Epithelial cell of prostate (primary cell): ENCODE measurements around the gene IGSF3.

ENCODE experiments used
- DNase-seq: peaks from one replicate; pipeline ENCODE4 v3.0.0-alpha.2; 2011; ENCODE audit warnings: low read depth, low spot score
- H3K27ac ChIP-seq: fragments of 450-650 bp; 2 replicates; pipeline ENCODE4 v1.5.1; 2017; ENCODE audit warnings: mild to moderate bottlenecking

Gene IGSF3

DNA sequence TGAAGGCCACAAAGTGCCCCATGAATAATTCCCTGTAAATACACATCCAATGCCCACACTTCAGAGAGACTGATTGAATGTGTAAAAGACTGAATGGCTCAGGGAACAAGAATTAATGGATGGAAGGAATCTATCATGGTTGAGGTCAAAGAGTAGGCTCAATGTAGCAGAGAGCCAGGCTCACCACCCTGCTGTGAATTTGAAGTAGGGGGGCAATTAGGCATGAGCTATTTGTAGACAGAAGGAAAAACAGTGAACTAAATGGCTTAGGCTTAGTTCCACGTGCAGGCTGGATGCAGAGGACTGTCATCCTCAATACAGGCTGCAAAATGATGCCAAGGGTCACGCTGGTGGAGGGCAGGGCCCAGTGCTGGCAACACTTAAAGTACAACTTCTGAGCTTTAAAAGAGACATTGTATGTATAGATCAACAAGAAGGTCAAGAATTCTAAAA, 22.9 kb upstream of the IGSF3 start:
- no peak overlapping the region for H3K27ac ChIP-seq

DNA sequence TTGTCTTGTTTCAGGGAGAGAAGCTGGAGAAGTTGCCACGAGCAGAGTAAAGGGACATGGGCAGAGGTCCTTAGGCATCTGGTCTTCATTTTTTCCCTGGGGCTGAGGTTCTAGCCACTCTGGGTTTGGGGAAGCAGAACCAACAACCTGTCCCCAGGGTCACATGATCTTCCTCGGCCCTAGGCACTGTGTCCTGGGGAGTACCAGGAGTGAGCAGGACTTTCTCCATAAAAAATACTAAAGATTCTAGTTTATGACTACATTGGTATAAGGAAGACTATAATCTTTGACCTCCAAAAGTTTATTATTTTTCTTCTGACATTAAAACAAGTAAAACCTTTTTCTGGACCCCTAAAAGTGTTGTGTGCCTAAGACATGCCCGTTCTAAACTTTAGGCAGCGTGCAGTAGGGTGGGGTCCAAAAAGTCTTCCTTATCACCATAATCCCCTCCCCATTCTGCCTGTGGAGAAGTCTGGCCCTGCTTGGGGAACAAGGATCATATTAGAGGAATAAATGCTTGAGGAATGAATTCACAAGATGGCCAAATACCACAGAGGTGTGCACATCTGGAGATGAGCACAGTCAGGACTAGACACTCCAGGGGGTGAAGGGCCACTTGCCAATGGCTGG, 19.3 kb upstream of the IGSF3 start:
- peak overlapping the region; percentile 54 for H3K27ac ChIP-seq
- DNase-seq, result no peak

More for the DNA sequence above, 22.9 kb upstream of the IGSF3 start:
- no peak for DNase-seq

DNA sequence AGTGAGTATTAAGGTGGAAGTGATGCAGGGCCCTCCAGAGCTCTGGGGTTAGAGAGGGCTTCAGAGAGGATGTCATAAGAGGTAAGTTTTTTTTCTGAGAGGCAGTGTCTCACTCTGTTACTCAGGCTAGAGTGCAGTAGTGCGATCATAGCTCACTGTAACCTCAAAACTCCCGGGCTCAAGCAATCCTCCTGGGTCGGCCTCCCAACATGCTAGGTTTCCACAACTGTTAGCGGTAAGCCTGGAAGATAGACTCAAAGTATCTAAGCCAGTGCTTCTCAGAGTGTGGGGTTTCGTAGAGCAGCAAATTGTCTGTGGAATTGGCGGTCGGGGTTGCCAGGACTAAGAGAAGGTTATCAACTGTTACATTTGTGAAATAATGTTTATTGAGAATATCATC, 18.6 kb upstream of the IGSF3 start:
- DNase-seq, result no peak
- no peak overlapping the region for H3K27ac ChIP-seq

GRCh38 chr1:116684575-116684974, 17.0 kb upstream of the IGSF3 start:
- no peak overlapping the region for H3K27ac ChIP-seq
- no peak for DNase-seq

- peak; percentile 29 for DNase-seq
- peak overlapping the region; percentile 62 for H3K27ac ChIP-seq
These were observed 15.2 kb upstream of the IGSF3 start for GRCh38 chr1:116682641-116683221.

DNA sequence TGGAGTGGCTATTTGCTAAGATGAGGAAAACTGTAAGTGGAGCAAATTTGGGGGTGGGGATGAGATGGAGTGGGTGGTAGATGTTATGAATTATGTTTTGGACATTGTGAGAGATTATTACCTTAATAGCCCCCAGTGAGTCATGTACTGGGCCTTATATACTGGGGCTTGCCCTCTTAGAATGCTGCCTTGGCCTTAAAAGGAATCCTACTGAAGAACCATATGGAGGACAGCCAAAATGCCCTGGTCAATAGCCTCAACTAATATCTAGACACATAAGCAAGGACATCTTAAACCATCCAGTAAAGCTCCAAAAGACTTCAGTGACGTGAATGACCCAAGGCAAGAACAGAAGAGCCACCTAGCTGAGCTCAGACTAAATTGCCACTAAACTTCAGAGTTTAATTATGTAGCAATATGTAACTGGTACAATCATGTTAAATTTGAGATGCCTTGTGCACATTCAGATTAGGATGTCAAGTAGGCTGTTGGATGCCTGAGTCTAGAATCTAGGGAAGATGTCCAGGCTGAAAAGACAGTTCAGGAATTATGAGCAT, 13.9 kb upstream of the IGSF3 start:
- peak overlapping the region; percentile 62 for H3K27ac ChIP-seq
- DNase-seq, result no peak

- DNase-seq, result peak; percentile 44
- H3K27ac ChIP-seq, result peak overlapping the region; percentile 62
These were observed 13.2 kb upstream of the IGSF3 start for GRCh38 chr1:116680752-116681151.

GRCh38 chr1:116679828-116680628, 12.5 kb upstream of the IGSF3 start:
- peak overlapping the region; percentile 62 for H3K27ac ChIP-seq
- no peak for DNase-seq

- DNase-seq, result no peak
These were observed 11.7 kb upstream of the IGSF3 start for GRCh38 chr1:116679091-116679827.

DNA sequence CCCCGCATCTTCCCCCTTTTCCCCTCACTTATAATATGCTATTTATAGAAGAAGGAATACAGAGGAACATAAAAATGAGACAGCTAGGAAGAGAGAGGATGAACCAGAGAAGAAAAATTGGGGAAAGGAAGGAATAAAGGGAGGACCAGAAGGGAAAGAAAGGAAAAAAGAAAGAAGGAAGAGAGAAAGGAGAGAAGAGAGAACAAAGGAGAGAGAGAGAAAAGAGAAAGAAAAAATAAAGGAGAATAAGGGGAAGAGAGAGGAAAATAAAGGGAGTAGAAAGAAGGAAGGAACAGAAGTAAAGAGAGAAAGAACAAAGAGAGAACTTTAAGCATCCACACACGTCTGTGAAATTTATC, 11.2 kb upstream of the IGSF3 start:
- no peak for DNase-seq
- no peak overlapping the region for H3K27ac ChIP-seq

More at GRCh38 chr1:116679091-116679827, 11.7 kb upstream of the IGSF3 start:
- no peak overlapping the region for H3K27ac ChIP-seq

DNA sequence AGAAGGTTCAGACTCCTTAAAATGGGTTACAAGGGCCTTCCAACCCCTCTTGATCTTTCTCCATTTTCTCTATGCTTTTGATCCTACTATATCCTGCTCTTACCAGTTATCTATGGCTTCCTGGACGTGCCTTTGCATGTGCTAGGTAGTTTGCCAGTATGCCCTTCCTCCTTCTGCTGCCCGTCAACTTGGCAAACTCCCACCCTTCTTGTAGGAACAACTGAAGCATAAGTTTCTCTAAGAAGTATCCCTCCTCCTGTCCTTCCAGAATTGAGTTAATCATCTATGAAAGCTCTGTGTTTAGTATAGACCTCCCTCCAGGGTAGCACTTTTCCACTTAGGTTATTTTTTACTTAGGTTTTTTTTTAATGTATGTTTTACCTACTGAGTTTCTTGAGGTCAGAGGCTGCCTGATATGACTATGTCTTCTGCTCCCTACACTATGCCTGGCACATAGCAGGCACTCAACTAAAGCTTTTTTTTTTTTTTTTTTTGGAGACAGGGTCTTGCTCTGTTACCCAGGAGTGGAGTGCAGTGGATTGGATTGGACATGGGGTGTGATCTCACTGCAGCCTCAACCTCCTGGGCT, 10.0 kb upstream of the IGSF3 start:
- H3K27ac ChIP-seq, result no peak overlapping the region
- no peak for DNase-seq

DNA sequence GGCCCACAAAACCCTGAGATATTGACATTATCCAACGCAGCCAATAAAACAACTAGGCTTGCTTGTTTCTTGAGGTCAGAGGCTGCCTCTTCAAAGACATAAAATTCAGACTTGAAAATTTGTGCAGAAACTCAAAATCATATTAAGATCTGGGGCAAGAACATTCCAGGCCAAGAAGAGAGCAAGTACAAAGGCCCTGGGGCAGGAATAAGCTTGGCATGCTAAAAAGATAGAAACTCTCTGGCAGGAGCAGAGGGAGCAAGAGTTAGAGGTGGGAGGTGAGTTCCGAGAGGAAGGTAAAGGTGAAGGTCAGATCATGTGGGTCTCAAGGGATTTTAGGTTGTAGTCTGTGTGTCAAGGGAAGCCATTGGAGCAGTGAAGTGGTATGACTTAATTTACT, 8.8 kb upstream of the IGSF3 start:
- no peak overlapping the region for H3K27ac ChIP-seq
- no peak for DNase-seq

DNA sequence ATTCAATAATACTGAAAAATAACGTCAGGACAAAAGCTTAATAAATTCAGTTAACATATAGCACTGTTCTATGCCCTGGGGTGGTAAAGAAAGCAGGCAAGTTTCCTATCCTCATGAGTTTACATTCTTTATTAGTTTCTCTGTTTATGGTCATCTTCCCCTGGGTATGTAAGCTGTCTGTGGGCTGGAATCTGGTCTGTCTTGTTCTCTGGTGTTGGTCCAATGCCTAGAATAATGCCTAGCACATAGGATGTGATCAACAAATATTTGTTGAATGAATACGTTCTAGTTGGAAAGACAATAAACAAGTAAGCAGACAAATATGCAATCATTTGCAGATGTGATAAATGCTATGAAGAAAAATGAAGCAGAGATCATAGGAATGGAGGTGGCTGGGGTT, 7.2 kb upstream of the IGSF3 start:
- peak overlapping the region; percentile 38 for H3K27ac ChIP-seq
- peak; percentile 56 for DNase-seq

DNA sequence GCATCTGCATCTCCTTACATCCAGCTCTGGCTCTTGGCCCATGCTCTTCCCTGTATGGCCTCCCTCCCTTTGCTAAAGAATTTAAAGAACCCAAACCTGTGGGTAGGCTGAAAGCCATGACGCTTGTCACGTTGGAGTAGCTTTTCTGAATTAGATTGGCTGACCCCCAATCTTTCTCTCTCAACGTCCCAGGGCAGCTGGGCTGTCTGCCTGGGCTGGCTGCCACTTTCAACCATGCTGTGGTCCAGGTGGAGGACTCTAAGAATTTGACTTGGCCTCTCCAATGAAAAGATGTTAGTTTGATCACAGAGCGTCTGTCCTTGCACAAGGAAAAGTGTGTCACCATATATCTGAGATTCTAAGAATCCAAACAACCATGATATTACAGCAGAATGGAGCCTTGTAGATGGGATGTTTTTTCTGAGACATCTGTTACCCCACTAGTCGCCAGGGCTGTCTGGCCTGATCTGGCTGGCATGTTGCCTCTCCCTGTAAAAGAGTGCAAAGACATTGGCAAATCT, 6.5 kb upstream of the IGSF3 start:
- DNase-seq, result no peak
- H3K27ac ChIP-seq, result peak overlapping the region; percentile 38

DNA sequence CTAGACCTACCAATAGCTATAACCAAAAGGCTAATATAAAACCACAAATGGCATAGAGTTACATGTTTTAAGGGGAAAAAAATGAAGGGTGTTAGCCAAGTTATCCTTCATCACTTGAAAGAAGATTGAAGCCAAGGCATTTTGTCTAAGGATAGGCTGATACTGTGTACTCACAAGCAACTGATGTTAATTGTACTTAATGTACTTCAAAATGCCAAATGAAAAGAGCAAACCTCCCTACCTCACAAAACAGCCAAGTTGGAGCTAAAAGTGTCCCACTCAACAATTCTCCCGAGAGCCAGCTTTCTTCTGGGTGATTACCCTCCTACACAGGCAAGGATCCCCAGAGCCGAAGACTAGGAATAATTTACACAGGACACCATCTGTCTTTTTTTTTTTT, 4.4 kb upstream of the IGSF3 start:
- H3K27ac ChIP-seq, result no peak overlapping the region
- no peak for DNase-seq

- no peak overlapping the region for H3K27ac ChIP-seq
- DNase-seq, result no peak
These were observed 3.7 kb upstream of the IGSF3 start for GRCh38 chr1:116671072-116671760.

GRCh38 chr1:116668277-116668676, 744 bp upstream of the IGSF3 start:
- no peak for DNase-seq
- H3K27ac ChIP-seq, result peak overlapping the region; percentile 34

DNA sequence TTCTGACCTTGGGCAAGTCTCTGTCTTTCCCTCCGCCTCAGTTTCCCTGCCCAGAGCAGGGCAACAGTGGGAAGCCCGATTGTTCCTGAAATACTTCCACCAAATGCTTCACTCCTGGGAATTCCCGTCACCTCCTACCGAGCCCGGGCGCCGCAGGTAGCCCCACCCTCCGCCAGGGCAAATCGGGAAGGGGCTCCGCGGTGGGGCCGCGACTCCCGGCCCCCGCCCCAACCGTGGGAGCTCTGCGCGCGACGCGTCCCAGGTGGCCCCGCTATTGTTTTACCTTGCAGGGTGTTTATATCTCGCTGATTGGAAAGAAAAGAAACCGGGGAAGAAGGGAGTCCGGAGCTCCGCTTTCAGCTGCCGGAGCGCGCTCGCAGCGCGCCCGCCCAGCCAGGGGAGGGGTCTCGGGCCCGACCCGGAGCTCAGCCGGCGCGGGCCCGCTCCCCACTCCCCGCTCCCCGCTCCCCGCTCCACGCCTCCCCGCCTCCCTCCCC, 407 bp downstream of the IGSF3 start:
- peak overlapping the region; percentile 34 for H3K27ac ChIP-seq
- DNase-seq, result no peak
